Neural progenitor cell (in vitro differentiated cells): ENCODE measurements around the gene ZNF614. TPM values are rescaled to one million over a fixed set of nuclear protein-coding genes. Genes with fewer than 3 reads are reported as not detected.

Source experiments
- DNase-seq: peaks from one replicate; pipeline ENCODE4 v3.0.0-alpha.2; 2016; ENCODE audit warnings: low spot score
- H2AFZ ChIP-seq: fragments of 200-600 bp; sonication (generic); replicated peaks from 2 replicates; pipeline ENCODE4 v1.6.1; 2016; ENCODE audit warnings: antibody characterized with exemption
- H3F3A ChIP-seq: fragments of 200-600 bp; sonication (generic); 2 replicates; pipeline ENCODE4 v1.6.1; 2016; ENCODE audit warnings: antibody characterized with exemption, low read depth
- H3K27ac ChIP-seq: fragments of 200-600 bp; sonication (generic); 2 replicates; pipeline ENCODE4 v1.5.1; 2016; ENCODE audit warnings: mild to moderate bottlenecking
- H3K27me3 ChIP-seq: fragments of 200-600 bp; sonication (generic); 2 replicates; pipeline ENCODE4 v1.6.1; 2016; ENCODE audit warnings: mild to moderate bottlenecking, moderate library complexity
- H3K36me3 ChIP-seq: fragments of 200-600 bp; sonication (generic); 2 replicates; pipeline ENCODE4 v1.5.1; 2016
- H3K4me1 ChIP-seq: fragments of 200-600 bp; sonication (generic); 2 replicates; pipeline ENCODE4 v1.6.1; 2016; ENCODE audit warnings: mixed run types
- H3K4me2 ChIP-seq: fragments of 200-600 bp; sonication (generic); 2 replicates; pipeline ENCODE4 v1.6.1; 2016
- H3K4me3 ChIP-seq: fragments of 200-600 bp; sonication (generic); 2 replicates; pipeline ENCODE4 v1.5.1; 2016
- H3K79me2 ChIP-seq: fragments of 200-600 bp; sonication (generic); 2 replicates; pipeline ENCODE4 v1.6.1; 2016; ENCODE audit warnings: low read depth
- H3K9ac ChIP-seq: fragments of 200-600 bp; sonication (generic); 2 replicates; pipeline ENCODE4 v1.6.1; 2016
- H3K9me3 ChIP-seq: fragments of 200-600 bp; sonication (generic); 2 replicates; pipeline ENCODE4 v1.5.1; 2016; ENCODE audit warnings: low read depth
- H4K20me1 ChIP-seq: fragments of 200-600 bp; sonication (generic); 2 replicates; pipeline ENCODE4 v1.6.1; 2016; ENCODE audit warnings: low read depth
- H3K27ac Mint-ChIP-seq: 3 replicates; pipeline ENCODE4 v1.8.0; 2021; ENCODE audit warnings: mixed read lengths
- H3K27me3 Mint-ChIP-seq: 2 replicates; pipeline ENCODE4 v1.8.0; 2022; ENCODE audit warnings: low read depth, mild to moderate bottlenecking, inconsistent platforms, moderate library complexity, mixed read lengths; ENCODE audit not compliant: insufficient read depth
- H3K36me3 Mint-ChIP-seq: 3 replicates; pipeline ENCODE4 v1.8.0; 2021; ENCODE audit warnings: mixed read lengths
- H3K4me1 Mint-ChIP-seq: 3 replicates; pipeline ENCODE4 v1.8.0; 2021; ENCODE audit warnings: mixed read lengths
- H3K4me3 Mint-ChIP-seq: 3 replicates; pipeline ENCODE4 v1.8.0; 2021; ENCODE audit warnings: mild to moderate bottlenecking, moderate library complexity, mixed read lengths
- H3K9me3 Mint-ChIP-seq: 3 replicates; pipeline ENCODE4 v1.8.0; 2020; ENCODE audit warnings: mixed read lengths
- EZH2 ChIP-seq: fragments of 200-600 bp; sonication (generic); IDR thresholded peaks from 2 replicates; pipeline ENCODE4 v1.6.1; 2017; ENCODE audit warnings: antibody characterized with exemption, mild to moderate bottlenecking, moderate library complexity
- EZH2phosphoT487 ChIP-seq: fragments of 200-600 bp; sonication (generic); IDR thresholded peaks from 2 replicates; pipeline ENCODE4 v1.6.1; 2017; ENCODE audit warnings: antibody characterized with exemption
- total RNA-seq: library from RNA; depleted of rRNA; stranded (reverse); fragments of >200 nt; gene quantifications from 2 replicates; pipeline ENCODE4 v1.2.3, GENCODE V29; 2015; ENCODE audit warnings: low replicate concordance
- TF ChIP-seq, protein P1 (sequence below): fragments of 200-600 bp; sonication (generic); IDR thresholded peaks from 2 replicates; pipeline ENCODE4 v1.5.1; 2017; ENCODE audit warnings: antibody characterized with exemption, mild to moderate bottlenecking

Gene ZNF614
- total RNA-seq, 1 donor from 2014 or later: 21.5 TPM

- peaks cover 51% of the 10 kb centered on the region for H3K9me3 Mint-ChIP-seq
Observed at GRCh38 chr19:51965583-51965982, 62.6 kb downstream of the ZNF614 start.

More at GRCh38 chr19:51965583-51965982, 62.6 kb downstream of the ZNF614 start:
- DNase-seq: no peak
- Histone ChIP-seq H3K9me3 (peaks cover 3% of the 10 kb centered on the region), H3K27me3 (no peaks in the 10 kb centered on the region), H2AFZ (no peak overlapping the region), H3F3A (no peaks in the 10 kb centered on the region), H3K4me1 (no peaks in the 10 kb centered on the region), H3K36me3 (no peaks in the 10 kb centered on the region), H3K4me3 (no peak overlapping the region), H3K27ac (no peak overlapping the region), H3K79me2 (no peaks in the 10 kb centered on the region), H3K9ac (no peak overlapping the region), H4K20me1 (no peaks in the 10 kb centered on the region), H3K4me2 (no peak overlapping the region)
- H3K27ac Mint-ChIP-seq: no peak overlapping the region
- TF ChIP-seq EZH2phosphoT487 (no peak), EZH2 (no peak)
- TF ChIP-seq, protein P1, sequence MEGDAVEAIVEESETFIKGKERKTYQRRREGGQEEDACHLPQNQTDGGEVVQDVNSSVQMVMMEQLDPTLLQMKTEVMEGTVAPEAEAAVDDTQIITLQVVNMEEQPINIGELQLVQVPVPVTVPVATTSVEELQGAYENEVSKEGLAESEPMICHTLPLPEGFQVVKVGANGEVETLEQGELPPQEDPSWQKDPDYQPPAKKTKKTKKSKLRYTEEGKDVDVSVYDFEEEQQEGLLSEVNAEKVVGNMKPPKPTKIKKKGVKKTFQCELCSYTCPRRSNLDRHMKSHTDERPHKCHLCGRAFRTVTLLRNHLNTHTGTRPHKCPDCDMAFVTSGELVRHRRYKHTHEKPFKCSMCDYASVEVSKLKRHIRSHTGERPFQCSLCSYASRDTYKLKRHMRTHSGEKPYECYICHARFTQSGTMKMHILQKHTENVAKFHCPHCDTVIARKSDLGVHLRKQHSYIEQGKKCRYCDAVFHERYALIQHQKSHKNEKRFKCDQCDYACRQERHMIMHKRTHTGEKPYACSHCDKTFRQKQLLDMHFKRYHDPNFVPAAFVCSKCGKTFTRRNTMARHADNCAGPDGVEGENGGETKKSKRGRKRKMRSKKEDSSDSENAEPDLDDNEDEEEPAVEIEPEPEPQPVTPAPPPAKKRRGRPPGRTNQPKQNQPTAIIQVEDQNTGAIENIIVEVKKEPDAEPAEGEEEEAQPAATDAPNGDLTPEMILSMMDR: no peak
- no peaks in the 10 kb centered on the region for H3K27me3 Mint-ChIP-seq
- H3K4me1 Mint-ChIP-seq: no peaks in the 10 kb centered on the region
- no peak overlapping the region for H3K4me3 Mint-ChIP-seq
- H3K36me3 Mint-ChIP-seq: peaks cover 55% of the 10 kb centered on the region

Other genes with a start within 250 kb of the ZNF614 start
- not detected in 2 replicates for gene FPR3, start 233.2 kb downstream of the ZNF614 start, total RNA-seq
- gene ZNF577, start 140.4 kb downstream of the ZNF614 start, total RNA-seq: 45.1 and 47.7 TPM in 2 replicates
- 32.7 and 49.6 TPM in 2 replicates for gene ZNF649, start 123.4 kb downstream of the ZNF614 start, total RNA-seq
- gene ZNF613, start 100.9 kb downstream of the ZNF614 start, total RNA-seq: 10.4 and 11.7 TPM in 2 replicates
- gene ZNF350, start 41.5 kb downstream of the ZNF614 start, total RNA-seq: 4.6 and 7.3 TPM in 2 replicates
- 15.9 and 31.4 TPM in 2 replicates for gene ZNF615, start 20.2 kb downstream of the ZNF614 start, total RNA-seq
- 17.7 and 23.3 TPM in 2 replicates for gene ZNF432, start 20.5 kb upstream of the ZNF614 start, total RNA-seq
- 17.6 and 18.3 TPM in 2 replicates for gene ZNF841, start 67.4 kb upstream of the ZNF614 start, total RNA-seq
- gene ZNF616, start 111.6 kb upstream of the ZNF614 start, total RNA-seq: 26.8 and 38.4 TPM in 2 replicates
- 8.3 and 8.8 TPM in 2 replicates for gene ZNF836, start 143.2 kb upstream of the ZNF614 start, total RNA-seq
- gene PPP2R1A, start 161.7 kb upstream of the ZNF614 start, total RNA-seq: 218 and 367 TPM in 2 replicates
- gene ZNF766, start 241.2 kb upstream of the ZNF614 start, total RNA-seq: 27.2 and 66.1 TPM in 2 replicates